ENCODE measurements around the gene ANKS6.
"Not testable (repeated sequence)": the region's sequence is repeated elsewhere in the genome, so short reads cannot be mapped to it uniquely, and the experiment has no call there.

The ANKS6 gene

DNA sequence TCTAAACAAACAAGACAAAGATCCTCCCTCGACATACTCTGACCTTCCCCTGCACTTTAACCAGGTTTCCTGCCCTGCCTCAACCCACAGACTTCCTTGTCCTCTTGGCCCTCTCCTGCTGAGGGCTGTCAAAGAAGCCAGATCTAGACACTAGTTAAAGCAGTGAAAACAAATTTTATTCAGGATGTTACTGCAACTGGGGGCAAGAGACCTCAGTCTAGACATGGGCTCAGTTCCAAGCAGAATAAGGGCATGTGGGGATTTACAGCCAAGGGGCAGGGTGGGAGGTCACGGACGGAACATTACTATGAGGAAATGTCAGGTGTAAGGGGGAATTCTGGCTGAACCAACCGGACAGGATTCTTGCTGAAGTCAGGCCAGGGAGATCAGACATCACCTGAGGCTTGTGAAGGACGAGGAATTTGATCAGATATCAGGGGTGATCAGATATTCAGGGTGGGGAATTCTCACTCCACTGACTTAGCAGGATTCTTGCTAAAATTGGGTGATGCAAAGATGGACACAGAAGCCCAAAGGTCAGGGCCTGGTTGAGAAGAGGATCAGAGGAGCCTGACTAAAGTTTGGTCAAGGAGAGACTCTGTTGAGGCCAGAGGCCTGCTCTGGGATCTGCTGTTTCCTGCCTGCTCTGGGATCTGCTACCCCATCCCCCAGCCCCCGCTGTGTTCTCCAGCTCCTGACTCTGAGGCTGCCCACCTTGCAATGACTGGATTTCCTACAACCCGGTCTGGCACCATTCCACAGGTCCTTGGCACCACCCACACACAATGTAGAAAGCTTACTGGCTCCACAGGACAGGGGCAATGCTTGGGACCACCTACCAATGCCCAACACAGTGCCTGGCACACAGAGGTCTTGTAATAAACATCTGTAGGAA lies 109.1 kb downstream of the ANKS6 start:
- DNase-seq (ENCODE audit: low read depth, low spot score) = no peak

GRCh38 chr9:98684816-98685215 lies 111.5 kb downstream of the ANKS6 start:
- not testable (repeated sequence) for H3K4me3 ChIP-seq (ENCODE audit: low read length); DNase-seq (ENCODE audit: low read depth, low spot score)

More for the DNA sequence above, 109.1 kb downstream of the ANKS6 start:
- no peak overlapping the region for H3K4me3 ChIP-seq (ENCODE audit: low read length)
